K562 (cell line): Measurements from ENCODE around the gene CLEC17A. TPM values are rescaled to one million over a fixed set of nuclear protein-coding genes. Genes with fewer than 3 reads are reported as not detected.

Source experiments
- CBX8 ChIP-seq: fragments of 200-600 bp; sonication (generic); IDR thresholded peaks from 2 replicates; pipeline ENCODE4 v1.6.1; 2012; ENCODE audit warnings: borderline replicate concordance, mixed run types, low read depth, mild to moderate bottlenecking, moderate library complexity, mixed read lengths, low read length, control low read depth, inconsistent platforms; ENCODE audit not compliant: poor library complexity, severe bottlenecking; ENCODE audit errors: extremely low read depth
- CEBPZ ChIP-seq: fragments of 150-350 bp; IDR thresholded peaks from 2 replicates; pipeline ENCODE4 v1.6.1; 2014; ENCODE audit warnings: low read depth, mild to moderate bottlenecking, low read length, borderline replicate concordance
- CREB3L1 ChIP-seq: fragments of 450-650 bp; IDR thresholded peaks from 2 replicates; pipeline ENCODE4 v1.6.1; 2014; ENCODE audit warnings: low read depth, mild to moderate bottlenecking, moderate library complexity, borderline replicate concordance
- MBD1 ChIP-seq: fragments of 250-450 bp; sonication (Bioruptor Pico); IDR thresholded peaks from 2 replicates; pipeline ENCODE4 v1.8.0; 2022; ENCODE audit warnings: inconsistent platforms
- MITF ChIP-seq: IDR thresholded peaks from 2 replicates; pipeline ENCODE4 v1.6.1; 2014; ENCODE audit warnings: antibody characterized with exemption
- RUNX1 ChIP-seq: sonication (generic); IDR thresholded peaks from 2 replicates; pipeline ENCODE4 v1.6.1; 2016; ENCODE audit warnings: antibody characterized with exemption, low read depth
- SETDB1 ChIP-seq: IDR thresholded peaks from one replicate; pipeline ENCODE4 v1.6.1; 2012; ENCODE audit warnings: low read length, control low read depth, inconsistent platforms
- SNRNP70 ChIP-seq: fragments of 200-400 bp; formaldehyde crosslinking; optimal IDR thresholded peaks from 2 replicates; pipeline ENCODE3; 2017; ENCODE audit warnings: low read depth, low read length
- TBP ChIP-seq: optimal IDR thresholded peaks from 2 replicates; pipeline ENCODE3; 2011; ENCODE audit warnings: low read depth, low read length, improper control_type of control experiment
- TCFL5 ChIP-seq: fragments of 250-450 bp; sonication (Bioruptor Pico); conservative IDR thresholded peaks from 2 replicates; pipeline ENCODE4 v1.6.1; 2021; ENCODE audit warnings: mild to moderate bottlenecking, moderate library complexity, matching md5 sums
- TEAD4 ChIP-seq, 2 experiments: sonication (generic) in 1 of 2; formaldehyde crosslinking in 1 of 2; IDR thresholded peaks; 2 replicates each; pipeline versions ENCODE4 v1.6.1 to v1.8.0; 2012 to 2022; ENCODE audit warnings: borderline replicate concordance in 1 of 2, inconsistent platforms in 1 of 2, low read length in 1 of 2, mild to moderate bottlenecking in 1 of 2, missing genetic modification reagents in 1 of 2
- TOE1 ChIP-seq, 2 experiments: fragments of 450-650 bp in 1 of 2; sonication (generic) in 1 of 2; formaldehyde crosslinking in 1 of 2; IDR thresholded peaks; 2 replicates each; pipeline versions ENCODE4 v1.7.1 to v1.8.0; 2016 to 2022; ENCODE audit warnings: borderline replicate concordance in 2 of 2, mild to moderate bottlenecking in 2 of 2, antibody characterized with exemption in 1 of 2, inconsistent platforms in 1 of 2, low read depth in 1 of 2, missing genetic modification reagents in 1 of 2, moderate library complexity in 1 of 2
- U2AF1 ChIP-seq: fragments of 200-400 bp; formaldehyde crosslinking; optimal IDR thresholded peaks from 2 replicates; pipeline ENCODE3; 2017; ENCODE audit warnings: mild to moderate bottlenecking, low read depth, low read length, moderate library complexity
- ZBTB1 ChIP-seq: sonication (generic); formaldehyde crosslinking; IDR thresholded peaks from 2 replicates; pipeline ENCODE4 v1.8.1; 2023; ENCODE audit warnings: missing genetic modification reagents, low read depth, mild to moderate bottlenecking, borderline replicate concordance
- ZBTB9 ChIP-seq: fragments of 450-650 bp; formaldehyde crosslinking; IDR thresholded peaks from 2 replicates; pipeline ENCODE4 v1.4.0; 2020; ENCODE audit warnings: mild to moderate bottlenecking, moderate library complexity
- ZC3H11A ChIP-seq: IDR thresholded peaks from 2 replicates; pipeline ENCODE4 v1.6.1; 2012; ENCODE audit warnings: low read depth, low read length, improper control_type of control experiment
- ZNF583 ChIP-seq: fragments of 250-450 bp; sonication (Bioruptor Pico); IDR thresholded peaks from 2 replicates; pipeline ENCODE4 v1.4.0; 2020
- polyA plus RNA-seq, 8 experiments: library from polyadenylated mRNA; depleted of rRNA in 4 of 8; stranded (reverse) in 5 of 8; unstranded in 3 of 8; fragments of >200 nt; fragmentation: Nextera tagmentation in 2 of 8; fragmentation: Illumina TruSeq in 1 of 8; extraction: Ambion mirVana in 2 of 8; extraction: Trizol in 1 of 8; gene quantifications; 2 replicates each; pipeline versions ENCODE4 v1.2.1 to v1.2.3, GENCODE V29; 2011 to 2014; ENCODE audit warnings: inconsistent platforms in 1 of 8, missing spikeins in 1 of 8
- total RNA-seq, 7 experiments: library from RNA; depleted of rRNA in 6 of 7; stranded (reverse); fragments of >200 nt in 6 of 7; fragmentation: Illumina TruSeq in 2 of 7; extraction: Trizol in 2 of 7; gene quantifications; 2 replicates each; pipeline versions ENCODE4 v1.2.1 to v1.2.3, GENCODE V29; 2011 to 2021; ENCODE audit warnings: low replicate concordance in 1 of 7

Gene CLEC17A
- total and polyA plus RNA-seq, 9 of the 15 experiments (the other 6 are each of a cell fraction or from before 2014, with no cell fraction given): 0.03 TPM; not detected in 8

- TF ChIP-seq ZBTB9 (no peak), CREB3L1 (peak; percentile 91; the same call in 1 of the 2 replicates), ZBTB1 (CRISPR knock-in tag) (no peak), MBD1 (CRISPR knock-in tag) (no peak), RUNX1 (no peak), TBP (no peak), TCFL5 (CRISPR knock-in tag) (no peak), CBX8 (no peak), TOE1 (IDR thresholded peaks at IDR 0.05; ENCODE audit: borderline replicate concordance) (no peak), TOE1 (CRISPR knock-in tag; IDR thresholded peaks at IDR 0.05; ENCODE audit: borderline replicate concordance, low read depth) (no peak), TEAD4 (IDR thresholded peaks at IDR 0.05; ENCODE audit: low read length) (no peak), TEAD4 (CRISPR knock-in tag; IDR thresholded peaks at IDR 0.05; ENCODE audit: borderline replicate concordance) (no peak), U2AF1 (no peak), ZC3H11A (no peak), ZNF583 (CRISPR knock-in tag) (no peak), SNRNP70 (no peak), MITF (no peak), SETDB1 (no peak), CEBPZ (no peak)
Observed at GRCh38 chr19:14550201-14550754, 32.6 kb upstream of the CLEC17A start (continued).
